B cell (primary cell): ENCODE data around the gene IPO11. TPM values are rescaled to one million over a fixed set of nuclear protein-coding genes. Genes with fewer than 3 reads are reported as not detected.

Experiments
- ATAC-seq: fragments of 200-7000 bp; cut with Tn5 transposase; one replicate; pipeline ENCODE4 v1.10.0; 2021; ENCODE audit warnings: low read depth, mild to moderate bottlenecking, moderate number of reproducible peaks, moderate library complexity
- CTCF ChIA-PET: fragments of 350-600 bp; sonication (Branson Sonifier 250); formaldehyde crosslinking; loops from one replicate; lab custom pipeline; 2021; ENCODE audit warnings: antibody characterized with exemption, inconsistent platforms; lab: Charles Lee
- POLR2A ChIA-PET: fragments of 350-600 bp; sonication (Branson Sonifier 250); formaldehyde crosslinking; loops from one replicate; lab custom pipeline; 2021; ENCODE audit warnings: antibody characterized with exemption; lab: Charles Lee
- DNase-seq: peaks from one replicate; pipeline ENCODE4 v3.0.0; 2013
- H2AFZ ChIP-seq: 2 replicates; pipeline ENCODE4 v1.6.1; 2012; ENCODE audit warnings: mild to moderate bottlenecking, low read depth, low read length; ENCODE audit not compliant: insufficient read depth, poor library complexity, severe bottlenecking
- H3K27ac ChIP-seq, 2 donors: 1 replicate in 1 of 2; 2 replicates in 1 of 2; pipeline ENCODE4 v1.5.1; 2012 to 2013; ENCODE audit warnings: low read length in 2 of 2, mild to moderate bottlenecking in 2 of 2, moderate library complexity in 1 of 2
- H3K27me3 ChIP-seq, 4 experiments: fragments of 200-600 bp in 1 of 4; sonication (generic) in 1 of 4; replicated peaks in 1 of 4; 1 replicate in 2 of 4; 2 replicates in 2 of 4; pipeline versions ENCODE4 v1.6.1 to v1.7.0; 2013 to 2016; ENCODE audit warnings: low read length in 3 of 4, mild to moderate bottlenecking in 2 of 4, mixed read lengths in 1 of 4, moderate library complexity in 1 of 4; ENCODE audit not compliant: insufficient read depth in 4 of 4, control insufficient read depth in 3 of 4; ENCODE audit errors: control extremely low read depth in 1 of 4
- H3K36me3 ChIP-seq, 2 experiments: replicated peaks in 1 of 2; 1 replicate in 1 of 2; 2 replicates in 1 of 2; pipeline versions ENCODE4 v1.6.1 to v1.7.1; 2013; ENCODE audit warnings: low read length in 1 of 2; ENCODE audit not compliant: insufficient read depth in 2 of 2, control insufficient read depth in 1 of 2; ENCODE audit errors: control extremely low read depth in 1 of 2, extremely low read depth in 1 of 2
- H3K4me1 ChIP-seq, 2 donors: fragments of 200-600 bp in 1 of 2; sonication (generic) in 1 of 2; 1 replicate in 1 of 2; 2 replicates in 1 of 2; pipeline versions ENCODE4 v1.5.1 to v1.6.1; 2013 to 2017; ENCODE audit warnings: low read length in 2 of 2; ENCODE audit not compliant: control insufficient read depth in 2 of 2, insufficient read depth in 2 of 2
- H3K4me2 ChIP-seq: replicated peaks from 2 replicates; pipeline ENCODE3; 2012; ENCODE audit warnings: mild to moderate bottlenecking, low read depth, low read length; ENCODE audit not compliant: poor library complexity, severe bottlenecking
- H3K4me3 ChIP-seq, 5 experiments: fragments of 200-600 bp in 1 of 5; sonication (generic) in 1 of 5; 1 replicate in 3 of 5; 2 replicates in 2 of 5; pipeline versions ENCODE4 v1.5.1 to v1.7.0; 2011 to 2016; ENCODE audit warnings: low read length in 4 of 5, mild to moderate bottlenecking in 4 of 5, low read depth in 2 of 5, control low read depth in 1 of 5, moderate library complexity in 1 of 5; ENCODE audit not compliant: insufficient read depth in 1 of 5; ENCODE audit errors: control extremely low read depth in 1 of 5, extremely low read depth in 1 of 5
- H3K79me2 ChIP-seq: fragments of 200-600 bp; sonication (generic); one replicate; pipeline ENCODE4 v1.6.0; 2016; ENCODE audit warnings: low read length; ENCODE audit not compliant: control insufficient read depth, insufficient read depth
- H3K9ac ChIP-seq: fragments of 200-600 bp; sonication (generic); 2 replicates; pipeline ENCODE4 v1.6.1; 2017; ENCODE audit warnings: mild to moderate bottlenecking, low read length, moderate library complexity
- H3K9me3 ChIP-seq, 3 donors: one replicate each; pipeline versions ENCODE4 v1.6.1 to v1.7.1; 2013; ENCODE audit warnings: low read length in 2 of 3; ENCODE audit not compliant: control insufficient read depth in 2 of 3, insufficient read depth in 1 of 3; ENCODE audit errors: control extremely low read depth in 1 of 3
- H4K20me1 ChIP-seq: 2 replicates; pipeline ENCODE4 v1.6.0; 2012; ENCODE audit warnings: mild to moderate bottlenecking, low read length; ENCODE audit not compliant: insufficient read depth, control insufficient read depth, poor library complexity, severe bottlenecking
- H3K27ac Mint-ChIP-seq: one replicate; pipeline ENCODE4 v1.8.0; 2021; ENCODE audit warnings: mixed read lengths
- H3K27me3 Mint-ChIP-seq: one replicate; pipeline ENCODE4 v1.8.0; 2021; ENCODE audit warnings: mixed read lengths
- H3K4me1 Mint-ChIP-seq: one replicate; pipeline ENCODE4 v1.8.0; 2021; ENCODE audit warnings: mixed read lengths
- H3K4me3 Mint-ChIP-seq: one replicate; pipeline ENCODE4 v1.8.0; 2021; ENCODE audit warnings: mixed read lengths
- H3K9me3 Mint-ChIP-seq: one replicate; pipeline ENCODE4 v1.8.0; 2022; ENCODE audit warnings: mixed read lengths; ENCODE audit not compliant: insufficient read depth
- CTCF ChIP-seq: fragments of 200-600 bp; IDR thresholded peaks from one replicate; pipeline ENCODE4 v1.8.0; 2022; ENCODE audit warnings: antibody characterized with exemption, mild to moderate bottlenecking
- EZH2 ChIP-seq: IDR thresholded peaks from 2 replicates; pipeline ENCODE4 v1.6.1; 2012; ENCODE audit warnings: borderline replicate concordance, low read depth, mild to moderate bottlenecking, moderate library complexity, low read length; ENCODE audit not compliant: insufficient read depth, poor library complexity, severe bottlenecking
- WGBS: methylation state at CpG from one replicate; pipeline ENCODE4 v1.1.5; 2013; ENCODE audit warnings: missing lambda C conversion rate; ENCODE audit not compliant: insufficient coverage; 5-methylcytosine and 5-hydroxymethylcytosine counted together
- intact Hi-C: fragments of 100-400 bp; cut with micrococcal nuclease; formaldehyde crosslinking; loops from one replicate; pipeline ENCODE4 v1.10.0; 2022
- polyA plus RNA-seq: library from polyadenylated mRNA; depleted of rRNA; stranded (reverse); fragments of >200 nt; gene quantifications from 2 replicates; pipeline ENCODE4 v1.2.3, GENCODE V29; 2012
- total RNA-seq, 2 donors: library from RNA; stranded (reverse); fragments of 120-200 nt in 1 of 2; gene quantifications; 1 replicate in 1 of 2; 2 replicates in 1 of 2; pipeline versions ENCODE4 v1.2.3 to v1.2.4, GENCODE V29; 2013 to 2022

IPO11 gene
- total and polyA plus RNA-seq, 2 donors (not counting 1 experiment from before 2014, with no cell fraction given) = 3.8 to 37.4 TPM

- no peaks in the 10 kb centered on the region for H3K4me1 ChIP-seq
- no peaks in the 10 kb centered on the region for H3K79me2 ChIP-seq
- DNase-seq (no peak), ATAC-seq (no peak)
- H3K27me3 ChIP-seq = no peaks in the 10 kb centered on the region
- CTCF ChIA-PET = no interaction called here
- H2AFZ ChIP-seq = no peak overlapping the region
- H4K20me1 ChIP-seq = no peaks in the 10 kb centered on the region
- TF ChIP-seq CTCF (no peak), EZH2 (no peak)
- POLR2A ChIA-PET = no interaction called here
- H3K9ac ChIP-seq = no peak overlapping the region
- peaks cover 19 to 58% of the 10 kb centered on the region in 2 experiments for H3K36me3 ChIP-seq
- no peaks in the 10 kb centered on the region for H3K9me3 ChIP-seq
- H3K27ac Mint-ChIP-seq = no peak overlapping the region
- H3K27me3 Mint-ChIP-seq = no peaks in the 10 kb centered on the region
- H3K4me3 ChIP-seq = no peak overlapping the region
- no peak overlapping the region for H3K27ac ChIP-seq
- H3K9me3 Mint-ChIP-seq = no peaks in the 10 kb centered on the region
- no peak overlapping the region for H3K4me2 ChIP-seq
- H3K4me1 Mint-ChIP-seq = no peaks in the 10 kb centered on the region
- no peak overlapping the region for H3K4me3 Mint-ChIP-seq
- WGBS = no CpG with 5 or more reads among the region's 4 CpGs
- intact Hi-C loops = no loop called here
Measured at GRCh38 chr5:62385131-62385530, 27.4 kb upstream of the IPO11 start.

- POLR2A ChIA-PET = no interaction called here
Measured at GRCh38 chr5:62385816-62386400, 26.7 kb upstream of the IPO11 start.

More at GRCh38 chr5:62385816-62386400, 26.7 kb upstream of the IPO11 start:
- H3K4me1 Mint-ChIP-seq = no peaks in the 10 kb centered on the region
- no peak overlapping the region for H3K27ac Mint-ChIP-seq
- Histone ChIP-seq H3K36me3 (peaks cover 16 to 56% of the 10 kb centered on the region in 2 experiments), H3K4me1 (no peaks in the 10 kb centered on the region), H2AFZ (no peak overlapping the region), H3K9ac (no peak overlapping the region), H3K9me3 (no peaks in the 10 kb centered on the region), H4K20me1 (no peaks in the 10 kb centered on the region), H3K4me3 (no peak overlapping the region), H3K27me3 (no peaks in the 10 kb centered on the region), H3K79me2 (no peaks in the 10 kb centered on the region), H3K4me2 (no peak overlapping the region), H3K27ac (no peak overlapping the region)
- no peak overlapping the region for H3K4me3 Mint-ChIP-seq
- no peak for DNase-seq
- no peaks in the 10 kb centered on the region for H3K27me3 Mint-ChIP-seq
- CTCF ChIA-PET = interaction anchor here (1.9 kb wide), 1 partner anchor 10 kb away, joined by 5 read pairs; no protein-coding TSS in a partner anchor
- intact Hi-C loops = no loop called here
- TF ChIP-seq CTCF (no peak), EZH2 (no peak)
- ATAC-seq = no peak
- 86% methylated on average over 1 of the region's 2 CpGs for WGBS
- H3K9me3 Mint-ChIP-seq = no peaks in the 10 kb centered on the region
